MM.1S (cell line): ENCODE data around the gene PLEKHJ1.

Source experiments
- EZH2phosphoT487 ChIP-seq: fragments of 300-600 bp; sonication (generic); IDR thresholded peaks from 2 replicates; pipeline ENCODE4 v1.6.1; 2018; ENCODE audit warnings: antibody characterized with exemption, low read length
- TF ChIP-seq, protein P1 (sequence below): fragments of 300-600 bp; sonication (generic); IDR thresholded peaks from 2 replicates; pipeline ENCODE4 v1.5.1; 2016; ENCODE audit warnings: antibody characterized with exemption, low read length, mixed read lengths

DNA sequence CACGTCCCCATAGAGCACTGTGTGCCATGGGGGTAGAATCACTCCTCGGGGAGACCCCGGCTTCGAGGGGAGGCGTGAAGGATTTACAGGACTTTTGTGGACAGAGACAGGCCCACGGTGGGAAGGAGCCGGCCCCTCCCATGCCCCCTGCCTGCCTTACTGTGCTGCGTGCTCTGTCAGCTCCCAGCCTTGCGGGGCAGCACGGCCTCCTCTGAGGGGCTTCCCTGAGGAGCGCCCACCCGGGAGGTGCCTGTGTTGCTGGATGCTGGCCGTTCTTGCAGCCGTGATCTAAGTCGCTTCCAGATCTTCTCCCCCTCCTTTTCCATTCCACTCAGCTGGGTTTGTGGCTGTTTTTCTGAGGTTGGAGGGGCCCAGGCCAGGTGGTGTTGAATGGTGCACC lies 29.1 kb downstream of the PLEKHJ1 start:
- TF ChIP-seq, protein P1, sequence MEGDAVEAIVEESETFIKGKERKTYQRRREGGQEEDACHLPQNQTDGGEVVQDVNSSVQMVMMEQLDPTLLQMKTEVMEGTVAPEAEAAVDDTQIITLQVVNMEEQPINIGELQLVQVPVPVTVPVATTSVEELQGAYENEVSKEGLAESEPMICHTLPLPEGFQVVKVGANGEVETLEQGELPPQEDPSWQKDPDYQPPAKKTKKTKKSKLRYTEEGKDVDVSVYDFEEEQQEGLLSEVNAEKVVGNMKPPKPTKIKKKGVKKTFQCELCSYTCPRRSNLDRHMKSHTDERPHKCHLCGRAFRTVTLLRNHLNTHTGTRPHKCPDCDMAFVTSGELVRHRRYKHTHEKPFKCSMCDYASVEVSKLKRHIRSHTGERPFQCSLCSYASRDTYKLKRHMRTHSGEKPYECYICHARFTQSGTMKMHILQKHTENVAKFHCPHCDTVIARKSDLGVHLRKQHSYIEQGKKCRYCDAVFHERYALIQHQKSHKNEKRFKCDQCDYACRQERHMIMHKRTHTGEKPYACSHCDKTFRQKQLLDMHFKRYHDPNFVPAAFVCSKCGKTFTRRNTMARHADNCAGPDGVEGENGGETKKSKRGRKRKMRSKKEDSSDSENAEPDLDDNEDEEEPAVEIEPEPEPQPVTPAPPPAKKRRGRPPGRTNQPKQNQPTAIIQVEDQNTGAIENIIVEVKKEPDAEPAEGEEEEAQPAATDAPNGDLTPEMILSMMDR = no peak
- no peak for TF ChIP-seq EZH2phosphoT487
